Ascending aorta (tissue), 2 donors: ENCODE results near the gene ATP2B3. TPM values are rescaled to one million over a fixed set of nuclear protein-coding genes. Genes with fewer than 3 reads are reported as not detected.

Source experiments
- DNase-seq, 2 donors: peaks; one replicate each; pipeline ENCODE4 v3.0.0-alpha.2; 2019; ENCODE audit warnings: low spot score in 2 of 2
- H3K27ac ChIP-seq, 2 donors: fragments of 200-600 bp; sonication (generic); one replicate each; pipeline ENCODE4 v1.5.1; 2016 to 2017; ENCODE audit warnings: mild to moderate bottlenecking in 1 of 2
- H3K27me3 ChIP-seq: fragments of 200-600 bp; sonication (generic); one replicate; pipeline ENCODE4 v1.5.1; 2017
- H3K36me3 ChIP-seq, 2 donors: fragments of 200-600 bp; sonication (generic); one replicate each; pipeline ENCODE4 v1.5.1; 2016
- H3K4me1 ChIP-seq, 2 donors: fragments of 200-600 bp; sonication (generic); one replicate each; pipeline ENCODE4 v1.5.1; 2016 to 2017; ENCODE audit warnings: mild to moderate bottlenecking in 1 of 2
- H3K4me3 ChIP-seq, 2 donors: fragments of 200-600 bp; sonication (generic); one replicate each; pipeline ENCODE4 v1.5.1; 2016 to 2017; ENCODE audit warnings: mild to moderate bottlenecking in 1 of 2
- H3K9me3 ChIP-seq, 2 donors: fragments of 200-600 bp; sonication (generic); one replicate each; pipeline ENCODE4 v1.5.1; 2016
- intact Hi-C: fragments of 100-400 bp; cut with DNase I; formaldehyde crosslinking; loops from one replicate; pipeline ENCODE4 v1.15.1; 2023
- total RNA-seq: library from RNA; depleted of rRNA; stranded (reverse); fragments of >200 nt; gene quantifications from one replicate; pipeline ENCODE4 v1.1.0, GENCODE V29; 2016
- TF ChIP-seq, protein P1 (sequence below), 3 experiments: fragments of 200-600 bp in 2 of 3; fragments of 450-650 bp in 1 of 3; sonication (generic) in 2 of 3; IDR thresholded peaks; one replicate each; pipeline ENCODE4 v1.5.1; 2016 to 2019; ENCODE audit warnings: antibody characterized with exemption in 3 of 3, mild to moderate bottlenecking in 1 of 3, moderate library complexity in 1 of 3

Gene ATP2B3
- total RNA-seq, 1 donor from 2014 or later = 0.32 TPM

DNA sequence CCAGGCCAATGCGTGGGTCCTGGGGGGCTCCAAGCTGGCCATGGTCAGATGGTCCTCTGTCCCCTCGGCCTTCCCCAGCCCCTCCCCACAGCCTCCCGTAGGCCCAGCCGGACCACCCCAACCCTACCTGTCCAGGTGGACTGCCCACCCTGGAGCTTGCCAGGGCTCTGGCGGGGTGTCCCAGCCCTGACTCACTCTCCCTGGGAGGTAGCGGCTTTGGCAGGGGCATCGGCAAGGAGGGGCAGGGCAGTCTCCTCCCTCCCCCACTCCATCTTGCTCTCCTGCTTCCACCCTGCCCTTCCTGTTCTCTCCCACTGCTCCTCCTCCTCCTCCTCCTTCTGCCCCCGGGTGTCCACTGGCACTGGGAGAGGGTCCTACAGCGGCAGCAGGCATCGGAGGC lies 15.3 kb upstream of the ATP2B3 start:
- Histone ChIP-seq H3K4me1 (peaks cover 13 to 25% of the 10 kb centered on the region in 2 donors), H3K27me3 (no peaks in the 10 kb centered on the region), H3K36me3 (peaks cover 0 to 7% of the 10 kb centered on the region in 2 donors), H3K9me3 (no peaks in the 10 kb centered on the region), H3K27ac (peak overlapping the region; percentile 79 to 82), H3K4me3 (peak overlapping the region in 1 of 2 donors; percentile 59)
- DNase-seq = no peak
- TF ChIP-seq, protein P1, sequence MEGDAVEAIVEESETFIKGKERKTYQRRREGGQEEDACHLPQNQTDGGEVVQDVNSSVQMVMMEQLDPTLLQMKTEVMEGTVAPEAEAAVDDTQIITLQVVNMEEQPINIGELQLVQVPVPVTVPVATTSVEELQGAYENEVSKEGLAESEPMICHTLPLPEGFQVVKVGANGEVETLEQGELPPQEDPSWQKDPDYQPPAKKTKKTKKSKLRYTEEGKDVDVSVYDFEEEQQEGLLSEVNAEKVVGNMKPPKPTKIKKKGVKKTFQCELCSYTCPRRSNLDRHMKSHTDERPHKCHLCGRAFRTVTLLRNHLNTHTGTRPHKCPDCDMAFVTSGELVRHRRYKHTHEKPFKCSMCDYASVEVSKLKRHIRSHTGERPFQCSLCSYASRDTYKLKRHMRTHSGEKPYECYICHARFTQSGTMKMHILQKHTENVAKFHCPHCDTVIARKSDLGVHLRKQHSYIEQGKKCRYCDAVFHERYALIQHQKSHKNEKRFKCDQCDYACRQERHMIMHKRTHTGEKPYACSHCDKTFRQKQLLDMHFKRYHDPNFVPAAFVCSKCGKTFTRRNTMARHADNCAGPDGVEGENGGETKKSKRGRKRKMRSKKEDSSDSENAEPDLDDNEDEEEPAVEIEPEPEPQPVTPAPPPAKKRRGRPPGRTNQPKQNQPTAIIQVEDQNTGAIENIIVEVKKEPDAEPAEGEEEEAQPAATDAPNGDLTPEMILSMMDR (IDR thresholded peaks at IDR 0.05) = no peak
- intact Hi-C loops = loop anchor here (10.0 kb wide), 1 partner anchor 557 kb away; no protein-coding TSS in a partner anchor

DNA sequence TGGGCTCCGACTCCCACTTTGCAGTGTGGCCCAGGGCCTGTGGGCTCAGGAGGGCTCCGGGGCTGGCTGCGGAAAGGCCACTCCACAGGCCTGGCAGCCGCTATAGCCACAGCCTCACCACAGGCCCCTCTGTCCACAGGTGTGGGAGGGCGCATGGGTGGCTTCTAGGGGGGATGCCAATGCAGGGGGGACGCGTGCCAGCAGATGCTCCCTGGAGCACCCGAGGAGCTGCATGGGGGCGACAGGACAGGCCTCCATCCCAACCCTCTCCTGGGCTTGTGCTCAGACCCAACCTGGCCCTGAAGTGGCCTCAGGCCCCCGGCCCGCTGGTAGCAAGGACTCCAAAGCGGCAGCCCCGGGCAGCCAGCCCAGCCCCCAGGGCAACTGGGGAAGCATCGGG lies 14.6 kb upstream of the ATP2B3 start:
- H3K4me3 ChIP-seq = peak overlapping the region in 1 of 2 donors; percentile 59
- peaks cover 0 to 7% of the 10 kb centered on the region in 2 donors for H3K36me3 ChIP-seq
- peaks cover 12 to 25% of the 10 kb centered on the region in 2 donors for H3K4me1 ChIP-seq
- DNase-seq = no peak
- intact Hi-C loops = loop anchor here (10.0 kb wide), 1 partner anchor 558 kb away; no protein-coding TSS in a partner anchor
- peak overlapping the region; percentile 79 to 82 for H3K27ac ChIP-seq
- no peaks in the 10 kb centered on the region for H3K27me3 ChIP-seq
- TF ChIP-seq, protein P1 (IDR thresholded peaks at IDR 0.05) = no peak
- no peaks in the 10 kb centered on the region for H3K9me3 ChIP-seq

GRCh38 chrX:153504445-153505016 lies 12.9 kb upstream of the ATP2B3 start:
- peaks cover 0 to 7% of the 10 kb centered on the region in 2 donors for H3K36me3 ChIP-seq
- intact Hi-C loops = loop anchor here (10.0 kb wide), 1 partner anchor 560 kb away; no protein-coding TSS in a partner anchor

DNA sequence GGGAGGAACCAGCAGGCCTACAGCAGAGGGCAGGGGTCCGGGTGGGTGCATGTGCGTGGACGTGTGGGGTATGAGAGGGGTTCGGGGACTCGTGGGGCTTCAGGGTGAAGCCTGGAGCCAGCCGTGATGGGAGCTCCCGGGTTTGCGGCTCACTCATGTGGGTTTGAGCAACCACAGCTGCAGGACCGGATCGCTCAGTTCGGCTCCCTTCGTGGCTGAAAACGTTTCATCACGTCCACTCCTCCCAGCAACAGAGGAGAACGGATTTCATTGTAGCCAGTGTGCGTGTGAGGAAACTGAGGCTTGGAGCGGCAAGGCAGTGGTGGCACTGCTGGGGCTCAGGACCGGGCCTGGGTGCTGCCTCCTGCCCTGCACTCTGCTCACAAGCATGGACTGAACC lies 12.1 kb upstream of the ATP2B3 start:
- H3K4me3 ChIP-seq = no peak overlapping the region
- no peak overlapping the region for H3K27ac ChIP-seq
- DNase-seq = no peak
- intact Hi-C loops = loop anchor here (10.0 kb wide), 1 partner anchor 561 kb away; no protein-coding TSS in a partner anchor
- TF ChIP-seq, protein P1 (IDR thresholded peaks at IDR 0.05) = no peak
- H3K36me3 ChIP-seq = peaks cover 0 to 7% of the 10 kb centered on the region in 2 donors
- no peaks in the 10 kb centered on the region for H3K27me3 ChIP-seq
- H3K4me1 ChIP-seq = peaks cover 8 to 17% of the 10 kb centered on the region in 2 donors
- H3K9me3 ChIP-seq = no peaks in the 10 kb centered on the region

More at GRCh38 chrX:153504445-153505016, 12.9 kb upstream of the ATP2B3 start:
- DNase-seq = no peak
- H3K4me3 ChIP-seq = no peak overlapping the region
- peak overlapping the region in 1 of 2 donors; percentile 82 for H3K27ac ChIP-seq
- H3K4me1 ChIP-seq = peaks cover 8 to 22% of the 10 kb centered on the region in 2 donors
- no peaks in the 10 kb centered on the region for H3K9me3 ChIP-seq
- no peaks in the 10 kb centered on the region for H3K27me3 ChIP-seq
- TF ChIP-seq, protein P1 (IDR thresholded peaks at IDR 0.05) = no peak

GRCh38 chrX:153507484-153508178 lies 9.8 kb upstream of the ATP2B3 start:
- H3K27ac ChIP-seq = peak overlapping the region in 1 of 2 donors; percentile 3
- intact Hi-C loops = loop anchor here (1.0 to 10.0 kb wide), 2 partner anchors 36 to 563 kb away; no protein-coding TSS in a partner anchor

More at GRCh38 chrX:153507484-153508178, 9.8 kb upstream of the ATP2B3 start:
- Histone ChIP-seq H3K4me1 (peaks cover 4 to 6% of the 10 kb centered on the region in 2 donors), H3K9me3 (no peaks in the 10 kb centered on the region), H3K4me3 (no peak overlapping the region), H3K36me3 (peaks cover 0 to 7% of the 10 kb centered on the region in 2 donors), H3K27me3 (no peaks in the 10 kb centered on the region)
- TF ChIP-seq, protein P1 (IDR thresholded peaks at IDR 0.05) = peak; percentile 86 to 91 (median 87)
- peak in 1 of 2 donors; percentile 88 for DNase-seq
